GM23338 (cell line): Measurements from ENCODE around the gene PLAAT1.

Experiments
- CTCF ChIP-seq, 2 experiments: fragments of 200-600 bp in 1 of 2; sonication (generic) in 1 of 2; conservative IDR thresholded peaks; 2 replicates each; pipeline versions ENCODE4 v1.5.1 to v1.6.1; 2016 to 2017; ENCODE audit warnings: antibody characterized with exemption in 2 of 2, low read depth in 2 of 2, mild to moderate bottlenecking in 2 of 2, moderate library complexity in 1 of 2
- EZH2 ChIP-seq: fragments of 200-600 bp; sonication (generic); IDR thresholded peaks from one replicate; pipeline ENCODE4 v1.8.0; 2017; ENCODE audit warnings: antibody characterized with exemption, mild to moderate bottlenecking, low read depth; ENCODE audit not compliant: unreplicated experiment
- EZH2phosphoT487 ChIP-seq: fragments of 200-600 bp; sonication (generic); IDR thresholded peaks from one replicate; pipeline ENCODE4 v1.8.1; 2018; ENCODE audit warnings: antibody characterized with exemption; ENCODE audit not compliant: unreplicated experiment
- POLR2AphosphoS5 ChIP-seq: IDR thresholded peaks from 2 replicates; pipeline ENCODE4 v1.6.1; 2016; ENCODE audit warnings: antibody characterized with exemption, low read depth

GRCh38 chr3:193269343-193270028, 28.5 kb downstream of the PLAAT1 start:
- TF ChIP-seq POLR2AphosphoS5, result no peak
- no peak for TF ChIP-seq EZH2phosphoT487
- TF ChIP-seq CTCF (conservative IDR thresholded peaks at IDR 0.05; ENCODE audit: low read depth in 2 of 2), result no peak
- no peak for TF ChIP-seq EZH2
